Iris pigment epithelial cell (primary cell): ENCODE results near the gene EHBP1.

Experiments used
- DNase-seq: peaks from one replicate; pipeline ENCODE4 v3.0.0-alpha.2; 2011; ENCODE audit warnings: low read depth

Gene EHBP1

DNA sequence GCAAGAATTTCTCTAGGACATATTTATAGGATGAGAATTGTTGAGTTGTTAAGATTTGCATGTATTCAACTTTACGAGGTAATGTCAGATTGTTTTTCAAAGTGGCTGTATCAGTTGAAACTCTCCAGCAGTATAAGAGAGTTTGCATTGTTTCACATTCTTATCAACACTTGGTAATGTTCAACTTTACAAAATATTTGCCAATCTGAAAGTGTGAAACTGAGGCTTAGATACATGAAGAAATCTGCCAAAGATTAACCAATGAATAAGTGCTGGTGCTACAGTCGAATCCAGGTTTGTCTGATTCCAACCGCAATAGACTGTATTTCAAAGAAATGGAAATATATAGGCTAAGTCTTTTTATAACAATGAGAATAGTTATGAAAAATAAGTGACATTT is 117.0 kb downstream of the EHBP1 start:
- DNase-seq = no peak

DNA sequence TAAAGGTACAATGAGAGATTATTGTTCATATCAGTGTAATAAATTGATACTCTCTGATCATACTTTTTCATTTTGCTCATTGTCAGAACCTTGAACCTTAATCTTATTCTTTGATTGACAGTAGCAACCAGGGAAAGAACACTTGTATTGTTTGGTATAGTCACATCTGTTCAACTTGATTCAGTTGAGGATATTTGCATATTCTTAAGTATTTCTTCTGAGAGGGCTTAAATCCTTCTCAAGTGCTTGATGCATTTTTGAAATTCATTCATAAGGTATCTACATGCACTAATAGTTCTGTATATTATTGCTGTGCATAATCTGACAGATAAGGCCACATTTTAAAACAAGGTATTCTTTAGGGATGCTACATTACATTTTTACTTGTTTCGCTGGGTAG is 118.9 kb downstream of the EHBP1 start:
- no peak for DNase-seq

DNA sequence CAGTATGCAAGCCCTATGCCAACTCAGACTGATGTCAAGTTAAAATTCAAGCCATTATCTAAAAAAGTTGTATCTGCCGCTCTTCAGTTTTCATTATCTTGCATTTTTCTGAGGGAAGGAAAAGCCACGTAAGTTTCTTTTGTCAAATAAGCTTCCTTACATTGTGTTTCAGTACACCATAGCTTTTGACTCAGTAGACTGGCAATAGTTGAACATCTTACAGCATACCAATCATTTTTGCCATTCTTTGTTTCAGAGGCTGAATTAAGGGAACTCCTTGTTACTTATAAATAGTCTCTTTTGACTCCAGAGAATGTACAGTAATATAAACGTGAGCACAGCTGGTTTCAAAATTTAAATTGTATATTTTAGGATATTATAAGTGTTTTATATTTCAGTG is 120.6 kb downstream of the EHBP1 start:
- DNase-seq = peak; percentile 79

DNA sequence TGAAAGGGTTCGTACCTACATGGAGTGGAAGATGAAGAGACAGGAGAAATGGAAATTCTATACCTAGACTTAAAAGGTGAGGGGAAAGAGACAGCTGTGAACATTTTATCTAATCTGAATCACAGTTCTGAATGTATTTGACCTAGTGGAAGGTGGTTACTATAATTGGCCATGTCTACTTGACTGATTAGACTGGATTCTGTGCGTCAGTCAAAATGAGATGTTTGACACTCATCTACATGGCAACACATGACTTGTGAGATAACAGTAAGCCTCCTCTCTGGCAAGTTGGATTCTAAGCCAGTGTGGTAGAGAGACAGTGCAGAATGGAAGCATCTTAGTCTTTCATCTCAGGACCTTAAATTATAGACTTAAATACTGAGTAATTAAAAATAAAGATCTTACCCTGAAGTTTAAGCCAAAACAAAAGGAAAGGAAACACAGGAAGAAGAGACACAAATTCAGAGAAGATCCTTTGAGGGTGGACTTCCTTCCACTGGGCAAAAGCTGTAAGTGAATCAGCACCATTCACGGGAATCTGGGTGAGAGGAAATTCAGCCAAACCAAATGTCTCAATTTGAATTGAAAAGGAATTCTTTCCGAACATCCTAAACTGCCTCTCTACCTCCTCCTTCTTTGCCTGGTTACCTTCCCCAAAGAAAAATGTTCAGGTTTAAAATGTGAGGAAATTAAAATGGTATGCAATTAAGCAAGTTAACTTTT is 121.6 kb downstream of the EHBP1 start:
- DNase-seq = no peak

DNA sequence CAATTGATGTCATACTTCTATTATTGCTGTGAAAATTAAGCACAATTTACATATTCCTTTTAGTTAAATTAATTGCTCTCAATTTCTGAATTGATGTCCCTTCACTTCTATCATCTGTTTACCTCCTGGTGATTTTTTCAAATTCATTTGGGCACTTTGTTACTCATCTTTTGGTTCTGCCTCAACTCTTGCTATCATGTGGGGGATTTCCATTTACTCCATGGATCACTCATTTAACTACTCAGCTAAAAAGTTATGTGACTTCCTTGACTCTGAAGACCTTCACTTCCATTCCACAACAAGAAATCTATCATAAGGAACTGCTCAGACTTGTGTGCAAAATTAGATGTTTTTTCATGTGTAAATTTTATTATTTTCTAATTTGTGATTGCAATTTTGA is 126.2 kb downstream of the EHBP1 start:
- DNase-seq = no peak

DNA sequence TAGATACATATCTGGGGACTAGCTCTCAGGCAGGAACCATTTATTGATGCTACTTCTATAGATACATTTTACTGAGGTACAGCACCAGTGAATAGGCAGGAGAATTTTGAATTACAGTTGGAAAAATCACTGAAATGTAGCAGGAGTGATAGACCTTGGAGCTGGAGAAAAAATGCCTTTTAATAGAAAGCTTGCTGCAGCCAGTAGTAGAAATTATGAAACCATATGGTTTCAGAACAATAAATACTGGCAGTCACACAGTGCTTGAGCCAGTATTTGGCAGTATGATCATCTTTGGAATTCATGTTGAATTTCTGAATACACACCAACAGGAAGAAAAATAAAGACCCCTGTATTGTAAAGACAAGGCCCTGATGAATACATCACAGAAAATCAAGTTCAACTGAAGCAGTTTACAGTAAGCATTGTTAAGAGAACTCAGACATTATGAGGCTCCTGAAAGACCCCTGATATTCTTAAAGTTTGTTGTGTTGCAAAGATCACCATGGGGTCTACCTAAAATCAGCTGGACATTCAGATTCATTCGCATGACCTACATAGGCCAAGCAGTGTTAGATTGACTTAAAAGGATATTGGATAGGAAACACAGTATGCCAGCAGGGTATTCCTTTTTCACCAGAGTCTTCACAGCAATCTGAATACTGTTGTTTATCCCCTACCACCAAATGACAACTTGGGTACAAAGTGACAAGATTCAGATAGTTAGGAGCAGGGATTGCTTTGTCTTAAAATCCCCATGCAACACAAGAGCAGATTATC is 139.0 kb downstream of the EHBP1 start:
- DNase-seq = no peak

DNA sequence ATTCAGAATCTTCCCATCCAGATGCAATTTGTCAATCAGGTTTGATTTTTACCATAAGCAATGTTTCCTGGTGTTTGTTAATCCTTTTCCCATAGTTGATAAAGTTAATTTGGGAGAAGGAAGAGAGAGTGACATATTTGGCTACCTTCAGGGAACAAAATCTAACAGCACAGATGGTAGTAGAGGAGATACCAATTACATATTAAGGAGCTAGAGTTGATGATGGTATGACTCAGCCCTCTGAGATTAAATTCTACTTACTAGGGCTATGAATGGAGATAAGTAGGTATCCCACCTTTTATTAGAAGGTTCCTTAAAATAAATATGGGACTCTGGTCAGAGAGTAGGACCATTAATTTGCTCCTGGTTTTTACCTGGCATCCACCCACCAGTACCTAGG is 139.7 kb downstream of the EHBP1 start:
- no peak for DNase-seq

DNA sequence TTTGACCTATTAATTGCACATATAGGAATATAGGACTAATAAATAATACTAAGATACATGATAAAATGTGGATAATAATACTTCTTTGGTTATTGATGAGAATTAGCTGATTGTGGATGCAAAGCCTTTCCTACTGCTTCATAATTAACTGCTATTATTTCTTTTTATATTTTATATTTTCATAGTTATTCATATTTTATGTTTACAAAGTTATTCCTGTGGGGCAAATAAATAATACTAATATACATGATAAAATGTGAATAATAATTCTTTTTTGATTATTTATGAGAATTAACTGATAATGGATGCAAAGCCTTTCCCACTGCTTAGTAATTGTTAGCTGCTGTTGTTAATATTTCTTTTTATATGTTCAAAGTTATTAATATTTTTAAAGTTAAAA is 146.7 kb downstream of the EHBP1 start:
- no peak for DNase-seq

DNA sequence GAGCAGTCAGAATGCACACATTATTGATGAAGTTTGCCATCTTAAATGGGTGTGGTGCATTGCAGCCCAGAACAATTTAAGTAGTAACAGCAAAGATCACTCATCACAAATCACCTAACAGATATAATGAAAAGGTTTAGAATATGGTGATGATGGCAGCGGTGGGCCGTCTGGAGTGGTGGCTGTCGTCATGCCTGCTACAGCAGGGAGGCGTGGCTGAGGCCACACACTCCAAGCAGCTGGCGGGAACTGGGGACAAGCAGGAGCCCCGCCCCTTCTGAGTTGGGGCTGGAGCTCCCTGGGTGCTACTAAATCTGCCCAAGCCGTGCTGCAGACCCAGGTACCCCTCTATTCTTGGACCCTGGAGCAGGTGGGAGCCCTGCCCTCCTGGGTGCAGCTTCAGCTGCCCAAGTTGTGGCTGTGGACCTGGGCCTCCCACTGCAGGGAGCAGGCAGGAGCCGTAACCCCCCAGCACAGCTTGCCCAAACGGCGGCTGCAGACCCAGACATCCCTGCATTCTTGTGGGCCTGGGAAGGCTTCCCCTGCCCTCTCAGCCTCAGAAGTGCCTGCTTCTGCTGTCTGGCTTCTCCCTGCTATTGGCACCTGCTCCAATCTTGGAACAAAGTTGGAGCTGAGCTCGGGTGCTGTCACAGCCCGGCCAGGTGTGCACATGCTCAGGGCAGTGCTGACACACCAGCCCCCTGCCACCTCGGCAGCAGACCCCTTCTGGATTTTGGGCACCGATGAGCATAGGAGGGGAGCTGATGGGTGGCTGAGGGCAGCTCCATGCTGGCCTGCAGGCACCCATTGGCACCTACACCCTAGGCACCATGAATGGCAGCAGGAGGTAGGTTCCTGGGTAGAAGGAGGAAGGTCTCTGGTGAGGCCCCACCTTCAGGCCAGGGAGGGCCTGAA is 149.3 kb downstream of the EHBP1 start:
- no peak for DNase-seq

DNA sequence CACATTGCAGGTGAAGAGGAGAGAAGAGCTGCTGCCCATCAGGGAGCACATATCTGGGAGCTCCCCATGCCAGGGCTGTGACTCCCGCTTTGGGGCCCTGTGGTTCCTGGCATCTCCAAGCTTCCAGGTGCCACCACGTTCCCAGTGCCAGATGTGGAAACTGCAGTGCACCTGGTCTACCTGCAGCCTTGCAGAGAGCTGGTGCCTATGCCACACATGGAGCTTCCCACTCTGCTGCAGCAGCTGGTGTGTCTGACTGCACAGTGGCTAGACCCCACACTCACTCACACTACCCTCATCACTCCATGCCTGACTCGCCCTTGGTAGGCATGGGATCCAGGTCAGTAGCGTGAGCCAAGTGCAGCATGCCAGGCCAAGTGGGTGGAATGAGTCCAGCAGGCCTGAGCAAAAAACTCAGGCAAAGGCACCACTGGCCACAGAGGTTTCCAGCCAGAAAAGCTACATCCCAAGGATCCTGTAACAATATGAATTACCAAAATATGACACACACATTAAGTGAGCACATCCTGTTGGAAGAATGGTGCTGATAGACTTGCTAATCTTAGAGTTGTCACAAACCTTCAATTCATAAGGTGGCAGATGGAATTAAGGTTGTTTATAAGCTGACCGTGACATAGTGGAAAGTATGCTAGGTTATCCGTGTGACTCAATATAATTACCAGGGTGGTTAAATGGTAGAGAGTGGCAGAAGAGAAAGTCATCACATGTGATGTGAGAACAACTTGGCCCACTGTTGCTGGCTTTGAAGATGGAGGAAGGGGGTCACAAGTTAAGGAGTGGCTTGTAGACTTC is 150.9 kb downstream of the EHBP1 start:
- no peak for DNase-seq

DNA sequence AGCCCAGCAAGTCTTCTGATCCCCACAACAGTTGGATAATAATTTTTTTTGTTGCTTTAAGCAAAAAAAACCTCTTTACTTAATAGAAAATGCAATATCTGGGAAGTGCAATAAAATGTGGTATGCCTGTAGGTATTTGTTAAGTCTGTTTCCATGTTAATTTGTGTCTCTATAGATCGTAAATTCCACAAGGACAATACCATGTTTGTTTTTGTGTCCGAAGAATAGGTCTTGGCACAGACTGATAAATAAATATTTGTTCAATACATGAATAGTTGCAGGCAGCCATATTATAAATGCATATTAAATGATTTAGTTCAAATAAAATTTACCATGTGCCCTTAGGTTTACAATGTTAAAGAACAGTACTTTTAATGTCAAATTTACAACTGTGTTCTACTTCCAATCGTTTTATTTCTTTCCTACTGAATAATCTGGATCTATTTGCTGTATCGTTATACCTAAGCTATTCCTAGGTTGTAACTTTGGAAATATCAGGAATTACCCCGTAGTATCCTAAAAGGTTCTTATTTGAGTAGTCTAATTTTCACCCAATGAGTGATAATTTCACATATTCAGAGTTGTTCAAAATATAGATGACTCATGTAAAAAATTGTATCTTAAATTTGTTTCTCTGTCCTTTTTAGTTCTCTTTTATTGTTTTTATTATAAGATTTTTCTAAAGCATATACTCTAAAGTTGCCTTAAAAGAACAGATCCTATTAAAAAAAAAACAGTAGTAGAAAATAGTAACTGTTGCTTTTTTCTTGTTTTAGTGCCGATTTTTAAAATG is 151.8 kb downstream of the EHBP1 start:
- no peak for DNase-seq

DNA sequence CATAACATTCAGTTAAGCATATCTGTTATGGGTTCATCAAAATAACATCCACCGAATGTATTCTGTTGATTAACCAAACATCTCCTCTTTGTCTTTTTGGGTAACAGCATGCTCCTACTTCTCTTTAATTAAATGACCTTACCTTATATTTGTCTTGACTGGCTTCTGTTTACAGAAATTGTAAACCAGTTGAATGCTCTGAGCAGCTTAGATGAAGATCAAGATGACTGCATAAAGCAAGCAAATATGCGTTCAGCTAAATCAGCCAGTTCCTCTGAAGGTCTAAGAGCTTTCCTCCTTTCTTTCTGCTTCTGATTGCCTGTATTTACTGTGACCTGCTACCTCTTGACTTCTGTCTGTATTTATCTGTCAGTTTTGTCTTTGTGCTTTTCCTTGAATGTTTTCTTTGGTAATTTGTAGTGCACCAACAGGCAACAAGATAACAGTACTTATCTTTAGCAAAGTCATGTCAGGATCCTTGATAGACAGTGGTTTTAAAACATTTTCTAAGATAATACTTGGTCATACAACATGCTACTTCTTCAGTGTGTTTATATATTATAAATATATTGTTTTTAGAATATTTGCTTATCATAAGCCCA is 152.8 kb downstream of the EHBP1 start:
- no peak for DNase-seq

DNA sequence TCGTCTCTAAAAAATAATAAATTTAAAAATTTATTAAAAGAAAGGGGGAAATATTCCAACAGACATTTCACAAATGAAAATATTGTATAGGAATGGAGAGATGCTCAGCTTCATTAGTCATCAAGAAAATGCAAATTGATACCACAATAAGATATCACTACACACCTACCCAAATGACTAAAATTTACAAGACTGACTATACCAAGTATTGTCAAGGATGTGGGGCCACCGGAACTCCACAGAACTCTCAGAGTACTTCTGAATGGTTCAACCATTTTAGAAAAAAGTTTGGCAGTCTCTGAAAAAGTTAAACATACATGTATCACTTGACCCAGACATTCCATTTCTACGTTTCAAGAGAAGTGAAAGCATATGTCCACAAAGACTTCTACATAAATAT is 163.4 kb downstream of the EHBP1 start:
- DNase-seq = no peak

DNA sequence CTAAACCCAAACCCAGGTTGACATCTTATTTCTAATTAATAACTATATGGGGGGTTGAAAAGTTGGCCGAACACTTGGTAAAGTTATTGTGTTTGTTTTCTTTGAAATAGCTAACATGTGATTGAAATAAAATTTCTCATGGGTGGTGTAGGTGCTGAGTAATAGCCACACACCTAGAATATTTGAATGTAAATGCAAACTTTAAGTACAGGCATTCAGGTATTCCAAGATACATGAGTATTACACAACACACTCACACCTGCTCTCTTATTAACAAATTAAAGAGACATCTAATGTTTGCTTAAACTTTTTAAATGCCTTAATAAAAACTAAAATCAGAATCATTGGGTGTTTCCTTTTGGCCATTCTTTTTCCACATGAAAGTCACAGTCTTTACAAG is 165.5 kb downstream of the EHBP1 start:
- peak; percentile 4 for DNase-seq

DNA sequence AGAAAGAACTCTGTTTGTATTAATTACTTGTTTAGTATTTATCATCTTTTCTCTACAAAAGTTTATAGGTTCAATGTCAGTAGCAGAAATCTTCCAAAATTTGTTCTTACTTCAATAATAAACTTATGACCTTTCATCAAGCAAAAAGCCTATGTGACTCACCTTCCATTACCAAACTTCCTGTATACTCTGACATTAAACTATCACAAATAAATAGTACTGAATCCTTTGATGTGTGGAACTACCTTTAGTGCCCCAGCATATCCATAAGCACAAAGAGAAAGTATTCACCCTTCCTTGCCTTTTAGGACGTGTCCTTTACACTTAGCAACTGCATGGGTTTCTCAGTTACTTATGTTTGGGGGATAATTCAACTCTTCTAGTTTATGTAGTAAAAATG is 166.0 kb downstream of the EHBP1 start:
- DNase-seq = peak; percentile 50

DNA sequence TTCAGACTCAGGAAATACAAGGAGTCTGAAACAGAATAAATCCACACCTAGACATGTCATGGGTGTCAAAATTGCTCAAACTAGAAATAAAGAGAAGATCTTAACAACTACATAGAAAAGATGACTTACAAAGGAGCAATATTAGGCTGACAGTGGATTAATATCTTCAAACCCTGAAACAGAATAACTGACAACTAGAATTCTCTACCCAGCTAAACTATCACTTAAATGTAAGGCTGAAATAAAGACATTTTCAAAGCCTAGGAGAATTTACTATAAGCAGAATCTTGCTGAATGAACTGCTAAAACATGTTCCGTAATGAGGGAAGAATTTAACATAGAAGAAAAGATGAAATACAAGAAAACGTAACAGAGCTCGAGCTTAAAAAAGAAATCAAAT is 168.1 kb downstream of the EHBP1 start:
- no peak for DNase-seq

DNA sequence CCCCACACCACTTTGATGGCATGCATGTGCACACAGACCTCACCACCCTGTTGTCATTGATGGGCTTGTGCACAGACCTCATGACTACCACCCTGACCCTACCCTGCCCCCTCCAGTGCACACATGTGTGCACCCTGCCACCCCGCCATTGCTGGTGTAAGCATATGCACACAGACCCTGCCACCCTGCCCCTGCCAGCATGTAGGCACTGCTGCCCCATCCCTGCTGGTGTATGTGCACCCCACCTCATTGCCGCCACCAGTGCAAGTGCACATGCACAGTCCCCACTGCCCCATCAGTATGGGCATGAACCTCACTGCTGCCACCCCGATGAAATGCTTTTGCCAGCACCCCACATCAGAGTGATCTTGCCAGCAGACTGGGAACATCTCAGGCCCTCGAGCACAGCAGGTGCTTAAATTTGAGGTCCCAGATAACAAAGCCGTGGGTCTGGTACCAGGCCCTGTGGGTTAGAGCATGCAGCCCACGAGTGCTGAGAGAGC is 169.4 kb downstream of the EHBP1 start:
- no peak for DNase-seq

DNA sequence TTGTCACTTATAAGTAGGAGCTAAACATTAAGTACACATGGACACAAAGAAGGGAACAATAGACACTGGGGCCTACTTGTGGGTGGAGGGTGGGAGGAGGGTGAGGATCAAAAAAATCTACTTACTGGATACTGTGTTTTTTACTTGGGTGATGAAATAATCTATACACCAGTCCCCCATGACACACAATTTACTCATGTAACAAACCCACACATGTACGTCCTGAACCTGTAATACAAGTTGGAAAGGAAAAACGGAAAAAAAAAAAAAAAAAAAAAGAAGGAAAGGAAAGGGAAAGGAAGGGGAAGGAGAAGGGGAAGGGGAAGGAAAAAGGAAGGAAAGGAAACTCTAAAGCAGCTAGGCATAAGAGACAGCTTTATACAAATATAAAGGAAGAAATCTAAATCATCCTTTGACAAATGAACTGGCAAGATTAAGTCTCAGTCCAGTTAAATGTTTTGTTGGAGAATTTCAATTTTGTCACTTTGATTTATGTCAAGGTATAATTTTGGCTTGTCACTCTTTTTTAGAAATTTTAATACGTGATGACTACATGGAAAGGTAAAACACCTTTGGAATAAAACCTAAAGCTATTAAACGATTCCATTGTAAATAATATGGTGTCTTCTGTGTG is 175.8 kb downstream of the EHBP1 start:
- no peak for DNase-seq

DNA sequence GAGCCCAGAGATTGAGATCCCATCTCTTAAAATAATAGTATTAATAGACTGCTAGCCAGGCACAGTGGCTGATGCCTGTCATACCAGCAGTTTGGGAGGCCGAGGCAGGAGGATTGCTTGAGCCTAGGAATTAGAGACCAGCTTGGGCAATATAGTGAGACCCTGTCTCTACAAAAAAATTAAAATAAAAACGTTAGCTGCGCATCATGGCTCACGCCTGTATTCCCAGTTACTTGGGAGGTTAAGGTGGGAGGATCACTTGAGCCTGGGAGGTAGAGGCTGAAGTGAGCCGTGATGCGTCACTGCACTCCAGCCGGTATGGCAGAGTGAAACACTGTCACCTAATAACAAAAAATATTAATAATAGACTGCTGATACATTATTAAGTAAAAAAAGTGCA is 178.1 kb downstream of the EHBP1 start:
- DNase-seq = no peak

DNA sequence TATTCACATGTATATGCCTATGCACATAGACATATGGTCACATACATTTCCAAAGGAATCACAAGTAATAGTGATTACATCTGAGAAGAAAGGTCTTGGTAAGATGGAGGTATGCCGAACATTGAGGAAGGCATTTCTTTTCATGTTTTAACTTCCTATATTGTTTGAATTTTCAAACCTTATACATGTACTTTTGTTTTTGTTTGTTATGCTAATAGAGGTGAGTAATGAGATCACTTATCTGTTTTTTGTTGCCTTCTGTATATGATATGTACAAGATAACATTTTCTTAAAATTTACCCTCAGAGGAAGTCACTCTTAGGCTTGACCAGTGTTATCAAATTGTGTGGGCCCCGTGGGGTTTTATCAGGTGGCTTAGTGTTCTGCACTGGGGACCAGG is 178.6 kb downstream of the EHBP1 start:
- DNase-seq = no peak
